Measurements from ENCODE around the gene CCR9.

Gene CCR9

DNA sequence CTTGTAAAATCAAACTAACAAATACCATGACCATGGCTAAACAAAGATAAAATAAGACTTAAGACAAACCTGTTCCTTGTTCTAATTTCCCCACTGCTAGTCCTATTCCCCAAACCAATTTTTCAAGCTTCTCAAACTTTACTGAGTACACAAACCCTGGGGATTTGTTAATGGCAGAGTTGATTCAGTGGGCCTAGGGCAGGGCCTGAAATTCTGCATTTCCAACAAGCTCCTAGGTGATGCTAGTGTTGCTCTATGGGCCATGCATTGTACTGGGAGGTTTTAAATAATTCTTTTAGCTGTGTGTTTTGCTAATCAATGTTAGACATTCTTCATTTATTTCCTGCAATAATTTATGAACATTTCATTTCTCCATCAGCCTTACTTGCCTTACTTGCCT lies 13.3 kb upstream of the CCR9 start:
- no peak for DNase-seq

GRCh38 chr3:45873638-45874037 lies 12.7 kb upstream of the CCR9 start:
- no peak for DNase-seq

DNA sequence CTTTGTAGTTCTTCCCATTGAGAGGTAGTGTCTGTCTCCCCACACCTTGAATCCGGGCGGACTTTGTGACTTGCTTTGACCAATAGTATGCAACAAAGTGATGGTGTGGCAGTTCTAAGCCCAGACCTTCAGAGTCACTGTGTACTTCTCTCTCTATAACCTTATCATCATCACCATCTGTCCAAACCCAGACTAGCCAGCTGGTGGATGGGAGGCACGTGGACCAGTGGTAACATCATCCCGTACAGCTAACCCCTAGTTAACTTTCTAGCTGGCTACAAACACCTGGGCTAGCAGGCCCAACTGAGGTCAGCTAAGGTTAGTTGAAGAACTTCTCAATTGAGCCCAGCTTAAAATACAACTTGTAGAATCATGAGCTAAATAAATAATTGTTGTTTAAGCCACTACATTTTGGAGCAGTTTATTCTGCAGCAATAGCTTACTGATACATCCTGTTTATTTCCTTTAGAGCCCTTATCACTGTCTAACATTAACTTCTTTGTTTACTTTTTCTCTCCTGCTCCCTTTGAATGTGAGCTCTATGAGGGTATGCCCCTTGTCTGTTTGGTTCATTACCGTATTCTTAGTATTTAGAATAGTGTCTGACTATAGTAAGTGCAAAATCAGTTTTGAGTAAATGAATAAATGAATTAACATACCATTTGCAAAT lies 11.5 kb upstream of the CCR9 start:
- DNase-seq = no peak

GRCh38 chr3:45878124-45878523 lies 8.2 kb upstream of the CCR9 start:
- no peak for DNase-seq

DNA sequence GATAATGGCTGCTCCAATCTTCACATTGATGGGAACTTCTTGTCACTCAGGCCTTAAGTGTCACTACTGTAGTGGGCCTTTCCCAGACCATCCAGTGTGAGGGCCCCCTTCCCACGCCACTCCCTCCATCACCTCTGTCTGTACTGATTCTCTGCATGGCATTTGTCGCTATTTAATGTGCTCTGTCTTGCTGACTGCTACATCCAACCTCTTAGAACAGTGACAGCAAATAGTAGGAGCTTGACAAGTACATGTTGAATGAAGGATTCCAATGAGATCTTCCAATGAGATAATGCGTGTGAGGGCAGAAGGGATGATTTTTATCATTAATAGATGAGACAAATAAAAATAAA lies 5.6 kb upstream of the CCR9 start:
- no peak for DNase-seq

DNA sequence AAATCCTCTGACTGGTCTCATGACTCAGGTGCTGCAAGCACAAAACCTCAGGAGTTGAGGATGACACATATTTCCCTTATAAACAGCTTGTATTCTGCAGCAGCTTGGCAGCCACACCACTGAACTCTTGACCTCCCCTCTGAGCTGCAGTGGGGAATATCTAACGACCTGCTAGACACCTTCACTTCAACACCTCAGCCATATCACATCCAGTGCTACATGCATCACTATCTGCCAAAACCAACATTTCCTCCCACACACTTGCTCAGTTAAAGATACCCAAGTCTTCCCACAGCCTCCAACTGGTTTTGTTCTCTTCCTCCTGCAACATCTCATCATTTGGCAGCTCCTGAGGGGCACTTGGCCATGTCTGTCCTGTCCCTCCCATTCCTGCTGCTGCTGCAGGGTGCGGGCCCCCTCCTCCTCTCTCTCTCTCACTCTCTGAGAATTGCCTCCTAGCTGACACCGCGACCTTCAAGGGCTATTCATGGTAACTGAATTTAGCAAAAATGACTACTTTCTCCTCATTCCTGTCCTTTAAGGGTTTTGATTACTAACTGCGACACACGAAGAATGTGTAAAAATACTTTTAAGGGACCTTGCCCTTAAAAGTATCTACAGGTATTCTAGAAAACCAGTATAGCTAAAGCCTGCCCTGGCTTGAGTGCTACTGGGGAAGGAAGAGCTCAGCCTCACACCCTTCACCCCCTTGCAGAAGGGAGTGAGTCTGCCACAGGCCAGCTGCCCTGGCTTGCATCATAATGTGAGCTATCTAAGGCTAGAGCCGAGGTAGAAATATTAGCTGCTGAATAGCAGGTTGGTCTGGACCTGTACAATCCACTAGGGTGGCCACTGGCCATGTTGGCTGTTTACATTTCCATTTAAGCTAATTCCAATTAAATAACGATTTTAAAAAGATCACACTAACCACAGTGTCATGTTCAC lies 5.0 kb upstream of the CCR9 start:
- peak; percentile 70 for DNase-seq

- DNase-seq = no peak
These were observed 1.8 kb upstream of the CCR9 start for GRCh38 chr3:45884368-45885201.

- DNase-seq = no peak
These were observed 942 bp downstream of the CCR9 start for GRCh38 chr3:45887285-45887684.

GRCh38 chr3:45887759-45888511 lies 1.6 kb downstream of the CCR9 start:
- DNase-seq = no peak

DNA sequence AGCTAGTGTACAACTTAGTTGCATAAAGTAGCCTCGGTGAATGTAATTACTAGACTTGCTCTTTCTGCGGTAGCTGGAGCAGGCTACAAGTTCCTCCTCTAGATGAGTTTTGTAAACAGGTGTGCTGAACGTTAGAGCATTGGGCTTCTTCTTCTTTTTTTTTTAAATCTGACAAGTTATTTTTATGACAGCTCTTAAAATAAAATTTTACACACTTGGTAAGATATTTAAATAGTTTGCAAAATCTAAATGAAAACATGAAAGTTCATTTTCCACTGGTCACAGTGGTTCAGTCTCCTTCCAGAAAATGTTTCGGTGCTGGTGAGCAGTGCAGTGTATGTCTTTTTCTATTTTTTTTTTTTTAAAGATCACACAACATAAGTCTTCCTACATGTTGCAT lies 3.0 kb downstream of the CCR9 start:
- no peak for DNase-seq

GRCh38 chr3:45890405-45890804 lies 4.1 kb downstream of the CCR9 start:
- no peak for DNase-seq

DNA sequence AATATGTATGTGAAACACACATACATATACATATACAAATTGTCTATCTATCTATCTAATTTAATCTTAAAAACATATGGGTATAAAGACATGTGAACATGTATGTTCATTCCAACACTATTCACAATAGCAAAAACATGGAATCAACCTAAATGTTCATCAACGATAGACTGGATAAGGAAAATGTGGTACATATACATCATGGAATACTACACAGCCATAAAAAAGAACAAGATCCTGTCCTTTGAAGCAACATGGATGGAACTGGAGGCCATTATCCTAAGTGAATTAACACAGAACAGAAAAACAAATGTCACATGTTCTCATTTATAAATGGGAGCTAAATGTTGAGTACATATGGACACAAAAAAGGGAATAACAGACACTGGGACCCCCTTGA lies 5.8 kb downstream of the CCR9 start:
- DNase-seq = no peak

DNA sequence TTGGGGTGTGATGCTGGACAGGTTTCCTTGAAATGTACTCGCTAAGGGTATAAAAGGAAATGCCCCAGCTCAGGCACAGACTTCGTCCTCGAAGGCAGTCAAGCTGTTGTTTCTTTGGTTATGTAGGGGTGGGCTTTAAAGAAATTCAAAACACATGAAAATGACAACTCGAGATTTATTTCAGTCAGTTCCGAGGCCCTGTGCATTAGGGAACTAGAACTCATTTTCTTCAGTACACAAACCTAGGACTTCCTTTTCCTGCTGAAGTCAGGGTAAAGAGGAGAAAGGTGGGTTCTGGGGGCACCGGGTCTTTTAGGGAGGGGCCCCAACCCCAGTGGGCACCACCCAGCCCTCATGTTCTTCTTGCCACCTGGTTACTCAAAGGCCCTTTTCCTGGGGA lies 7.7 kb downstream of the CCR9 start:
- no peak for DNase-seq

DNA sequence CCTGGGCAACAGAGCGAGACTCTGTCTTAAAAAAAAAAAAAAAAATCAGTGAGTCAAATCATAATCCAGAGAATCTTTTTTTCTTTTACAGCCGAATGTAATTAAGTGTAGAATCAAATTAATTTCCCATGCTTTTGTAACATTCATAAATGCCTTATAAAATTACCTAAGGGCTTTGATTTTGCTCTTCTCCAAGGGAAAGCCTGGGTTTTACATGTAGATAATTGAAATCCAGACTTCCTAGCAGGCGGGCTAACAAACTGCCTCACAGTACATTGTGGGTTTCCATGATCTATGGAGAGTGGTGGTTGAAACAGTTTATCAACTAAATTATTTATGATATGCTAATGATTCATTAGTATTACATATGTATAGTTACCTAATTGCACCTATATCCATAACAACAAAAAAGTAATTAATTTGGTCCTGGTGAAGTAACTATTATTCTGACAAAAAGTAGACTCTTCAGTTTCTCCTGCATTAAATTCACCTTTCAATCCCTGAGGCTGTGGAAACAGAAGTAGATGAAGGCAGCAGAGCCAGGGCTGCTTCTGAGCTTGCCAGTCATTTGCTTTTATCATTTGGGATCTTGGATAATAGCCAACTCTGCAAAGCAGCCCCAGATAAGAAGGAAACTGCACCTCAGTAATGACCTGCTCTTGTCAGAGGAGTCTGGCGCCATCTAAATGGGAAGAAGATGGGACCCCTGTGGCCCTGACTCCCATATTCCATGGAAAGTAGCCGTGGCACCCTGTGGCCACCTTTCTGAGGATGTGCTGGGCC lies 9.5 kb downstream of the CCR9 start:
- no peak for DNase-seq

GRCh38 chr3:45896956-45897355 lies 10.6 kb downstream of the CCR9 start:
- no peak for DNase-seq

GRCh38 chr3:45904931-45905330 lies 18.6 kb downstream of the CCR9 start:
- DNase-seq = no peak

DNA sequence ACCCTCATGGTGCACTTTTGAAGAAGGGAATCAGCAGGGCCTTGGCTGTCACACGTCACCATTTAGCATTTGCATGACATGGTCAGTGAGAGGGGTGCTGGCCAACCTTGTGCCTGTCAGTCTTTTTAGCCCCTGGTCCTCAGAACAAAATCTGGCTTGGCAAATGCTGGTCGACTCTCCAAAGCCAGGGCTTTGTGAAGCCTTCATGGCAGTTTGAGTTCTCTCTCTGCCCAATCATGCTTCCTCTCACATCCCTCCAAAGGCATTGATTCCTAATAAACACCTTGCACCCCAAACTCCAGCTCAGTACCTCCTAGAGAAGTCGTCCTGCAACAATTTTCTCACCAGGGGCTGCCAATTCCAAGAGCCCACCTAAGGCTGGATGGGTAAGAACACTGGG lies 19.4 kb downstream of the CCR9 start:
- no peak for DNase-seq

GRCh38 chr3:45906681-45907407 lies 20.5 kb downstream of the CCR9 start:
- no peak for DNase-seq

DNA sequence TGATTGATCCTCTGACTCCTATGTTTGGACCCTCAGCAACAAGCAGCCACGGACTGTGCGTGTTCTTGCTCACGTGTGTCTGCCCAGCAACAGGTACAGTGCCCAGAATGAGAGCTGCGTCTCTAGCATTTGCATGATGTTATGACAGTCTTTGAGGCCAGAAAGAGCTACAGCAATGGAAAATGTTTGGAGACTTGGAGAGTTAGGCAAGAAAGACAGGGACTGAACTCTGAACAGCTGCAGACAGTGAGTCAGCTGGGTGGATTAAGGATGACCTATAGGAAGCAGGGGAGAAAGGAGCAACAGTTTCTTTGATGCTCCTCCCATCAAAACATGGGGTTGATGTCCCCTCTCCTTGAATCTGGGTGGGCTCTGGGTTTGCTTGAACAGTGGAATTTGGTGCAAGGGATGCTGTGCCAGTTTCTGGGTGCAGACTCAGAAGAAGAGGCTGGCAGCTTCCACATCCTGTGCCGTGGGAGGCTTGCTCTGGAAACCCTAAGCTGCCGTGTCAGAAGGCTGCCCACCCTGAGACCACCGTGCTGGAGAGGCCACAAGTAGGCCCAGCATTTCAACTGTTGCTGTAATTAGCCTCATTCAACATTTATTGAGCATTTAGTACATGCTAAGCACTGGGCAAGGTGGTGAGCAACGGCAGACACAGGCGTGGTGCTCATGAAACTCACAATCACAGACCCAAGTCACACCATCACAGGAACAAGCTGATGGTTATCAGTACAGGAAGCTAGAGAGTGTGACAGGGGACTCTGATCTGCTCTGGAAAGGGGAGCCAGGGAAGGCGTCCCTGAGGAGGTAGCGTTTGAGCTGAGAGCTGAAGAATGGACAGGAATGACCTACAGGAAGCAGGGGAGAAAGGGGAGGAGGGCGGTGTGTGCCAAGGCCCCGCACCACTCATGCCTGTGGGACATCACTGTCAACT lies 21.7 kb downstream of the CCR9 start:
- no peak for DNase-seq

- no peak for DNase-seq
These were observed 22.4 kb downstream of the CCR9 start for GRCh38 chr3:45908761-45909160.

Data from activated CD8-positive, alpha-beta memory T cell treated with anti-CD3 and anti-CD28 coated beads for 24 hours (primary cell).